ENCODE measurements around the gene RXRA.

- TF ChIP-seq SP1 (IDR thresholded peaks at IDR 0.05) (no peak), SUZ12 (IDR thresholded peaks at IDR 0.05) (no peak)
Measured at GRCh38 chr9:134332841-134333233, 6.6 kb downstream of the RXRA start.
